Measurements from ENCODE around the gene STX7.

- no peak for TF ChIP-seq POLR2A (IDR thresholded peaks at IDR 0.05)
- no peak for TF ChIP-seq CTCF (IDR thresholded peaks at IDR 0.05)
Observed at GRCh38 chr6:132423839-132424238, 89.1 kb downstream of the STX7 start.
